ENCODE data around the gene SYNE3.

- TF ChIP-seq, protein P1, sequence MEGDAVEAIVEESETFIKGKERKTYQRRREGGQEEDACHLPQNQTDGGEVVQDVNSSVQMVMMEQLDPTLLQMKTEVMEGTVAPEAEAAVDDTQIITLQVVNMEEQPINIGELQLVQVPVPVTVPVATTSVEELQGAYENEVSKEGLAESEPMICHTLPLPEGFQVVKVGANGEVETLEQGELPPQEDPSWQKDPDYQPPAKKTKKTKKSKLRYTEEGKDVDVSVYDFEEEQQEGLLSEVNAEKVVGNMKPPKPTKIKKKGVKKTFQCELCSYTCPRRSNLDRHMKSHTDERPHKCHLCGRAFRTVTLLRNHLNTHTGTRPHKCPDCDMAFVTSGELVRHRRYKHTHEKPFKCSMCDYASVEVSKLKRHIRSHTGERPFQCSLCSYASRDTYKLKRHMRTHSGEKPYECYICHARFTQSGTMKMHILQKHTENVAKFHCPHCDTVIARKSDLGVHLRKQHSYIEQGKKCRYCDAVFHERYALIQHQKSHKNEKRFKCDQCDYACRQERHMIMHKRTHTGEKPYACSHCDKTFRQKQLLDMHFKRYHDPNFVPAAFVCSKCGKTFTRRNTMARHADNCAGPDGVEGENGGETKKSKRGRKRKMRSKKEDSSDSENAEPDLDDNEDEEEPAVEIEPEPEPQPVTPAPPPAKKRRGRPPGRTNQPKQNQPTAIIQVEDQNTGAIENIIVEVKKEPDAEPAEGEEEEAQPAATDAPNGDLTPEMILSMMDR (IDR thresholded peaks at IDR 0.05) = no peak
- TF ChIP-seq POLR2A (IDR thresholded peaks at IDR 0.05) (no peak), EP300 (IDR thresholded peaks at IDR 0.05) (no peak)
Observed at GRCh38 chr14:95484296-95484695, 32.2 kb downstream of the SYNE3 start.
